Measurements from ENCODE around the gene TMEM61. TPM values are rescaled to one million over a fixed set of nuclear protein-coding genes. Genes with fewer than 3 reads are reported as not detected.

The TMEM61 gene
- total RNA-seq, 1 donor from 2014 or later: not detected

- FAIRE-seq (no peak), DNase-seq (ENCODE audit: low spot score in 2 of 2) (no peak)
These were observed 2.3 kb downstream of the TMEM61 start for GRCh38 chr1:54982739-54983138.

GRCh38 chr1:54984131-54984842, 3.9 kb downstream of the TMEM61 start:
- no peak for DNase-seq (ENCODE audit: low spot score in 2 of 2)
- FAIRE-seq: no peak

GRCh38 chr1:54985556-54985955, 5.1 kb downstream of the TMEM61 start:
- FAIRE-seq: no peak

GRCh38 chr1:54986025-54986424, 5.6 kb downstream of the TMEM61 start:
- no peak for FAIRE-seq
- DNase-seq (ENCODE audit: low spot score in 2 of 2): no peak

More at GRCh38 chr1:54985556-54985955, 5.1 kb downstream of the TMEM61 start:
- DNase-seq (ENCODE audit: low spot score in 2 of 2): no peak

GRCh38 chr1:54986533-54986932, 6.1 kb downstream of the TMEM61 start:
- no peak for FAIRE-seq
- no peak for DNase-seq (ENCODE audit: low spot score in 2 of 2)

- DNase-seq (ENCODE audit: low spot score in 2 of 2) (no peak), FAIRE-seq (no peak)
These were observed 7.0 kb downstream of the TMEM61 start for GRCh38 chr1:54987427-54987826.

- FAIRE-seq: no peak
- DNase-seq (ENCODE audit: low spot score in 2 of 2): no peak
These were observed 7.7 kb downstream of the TMEM61 start for GRCh38 chr1:54987919-54988705.

- DNase-seq (ENCODE audit: low spot score in 2 of 2): no peak
- FAIRE-seq: no peak
These were observed 8.5 kb downstream of the TMEM61 start for GRCh38 chr1:54988975-54989374.

- no peak for FAIRE-seq
- no peak for DNase-seq (ENCODE audit: low spot score in 2 of 2)
These were observed 9.0 kb downstream of the TMEM61 start for GRCh38 chr1:54989473-54989872.

GRCh38 chr1:54989968-54990810, 9.8 kb downstream of the TMEM61 start:
- no peak for FAIRE-seq
- DNase-seq (ENCODE audit: low spot score in 2 of 2): no peak

GRCh38 chr1:54990916-54991315, 10.5 kb downstream of the TMEM61 start:
- FAIRE-seq (no peak), DNase-seq (ENCODE audit: low spot score in 2 of 2) (no peak)

GRCh38 chr1:54991939-54992338, 11.5 kb downstream of the TMEM61 start:
- FAIRE-seq (no peak), DNase-seq (ENCODE audit: low spot score in 2 of 2) (no peak)

GRCh38 chr1:54993140-54993539, 12.7 kb downstream of the TMEM61 start:
- FAIRE-seq (no peak), DNase-seq (ENCODE audit: low spot score in 2 of 2) (no peak)

- no peak for DNase-seq (ENCODE audit: low spot score in 2 of 2)
- no peak for FAIRE-seq
These were observed 14.0 kb downstream of the TMEM61 start for GRCh38 chr1:54994355-54994990.

- FAIRE-seq: no peak
- no peak for DNase-seq (ENCODE audit: low spot score in 2 of 2)
These were observed 14.8 kb downstream of the TMEM61 start for GRCh38 chr1:54995013-54995760.

- DNase-seq (ENCODE audit: low spot score in 2 of 2) (no peak), FAIRE-seq (no peak)
These were observed 15.4 kb downstream of the TMEM61 start for GRCh38 chr1:54995835-54996234.

GRCh38 chr1:54996359-54996868, 16.0 kb downstream of the TMEM61 start:
- no peak for FAIRE-seq
- DNase-seq (ENCODE audit: low spot score in 2 of 2): peak; percentile 71 to 80

- DNase-seq (ENCODE audit: low spot score in 2 of 2) (peak in 1 of 2 donors; percentile 34), FAIRE-seq (no peak)
These were observed 16.7 kb downstream of the TMEM61 start for GRCh38 chr1:54996869-54997710.

- FAIRE-seq (no peak), DNase-seq (ENCODE audit: low spot score in 2 of 2) (no peak)
These were observed 17.2 kb downstream of the TMEM61 start for GRCh38 chr1:54997711-54997986.
